Muscle of back (tissue), 11 donors: Measurements from ENCODE around the gene GIMD1. TPM values are rescaled to one million over a fixed set of nuclear protein-coding genes. Genes with fewer than 3 reads are reported as not detected.

Source experiments
- DNase-seq, 3 donors: peaks; one replicate each; pipeline versions ENCODE4 v3.0.0 to v3.0.0-alpha.2; 2013
- polyA plus RNA-seq, 10 donors: library from polyadenylated mRNA; unstranded; fragments of 120-200 nt; gene quantifications; one replicate each; pipeline ENCODE4 v1.2.1, GENCODE V29; 2013; ENCODE audit not compliant: insufficient read length in 10 of 10

Gene GIMD1
- polyA plus RNA-seq, 10 donors, result 0.10 to 0.12 TPM; not detected in 8

DNA sequence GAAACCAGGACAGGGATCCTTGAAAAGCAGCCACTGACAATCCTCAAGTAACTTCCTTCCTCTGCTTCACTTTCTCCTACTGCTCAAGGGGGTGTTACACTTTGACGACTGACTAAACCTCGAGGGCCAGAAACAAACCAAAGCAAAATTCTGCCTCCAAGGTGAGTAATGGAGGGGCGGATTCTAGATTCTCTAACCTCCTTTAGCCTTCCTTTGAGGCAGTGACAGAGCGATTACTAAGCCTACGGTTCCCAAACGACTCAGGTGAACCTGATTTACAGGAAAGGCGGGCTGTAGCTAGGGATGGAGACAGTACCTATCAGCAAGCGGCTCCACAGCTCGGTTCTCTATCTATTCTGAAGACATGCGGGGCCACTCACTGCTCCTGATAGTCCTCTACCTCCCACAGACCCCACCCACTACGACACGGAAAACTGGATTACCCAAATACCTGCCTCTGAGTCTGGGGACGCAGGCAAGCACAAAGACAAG, 53.1 kb downstream of the GIMD1 start:
- no peak for DNase-seq

DNA sequence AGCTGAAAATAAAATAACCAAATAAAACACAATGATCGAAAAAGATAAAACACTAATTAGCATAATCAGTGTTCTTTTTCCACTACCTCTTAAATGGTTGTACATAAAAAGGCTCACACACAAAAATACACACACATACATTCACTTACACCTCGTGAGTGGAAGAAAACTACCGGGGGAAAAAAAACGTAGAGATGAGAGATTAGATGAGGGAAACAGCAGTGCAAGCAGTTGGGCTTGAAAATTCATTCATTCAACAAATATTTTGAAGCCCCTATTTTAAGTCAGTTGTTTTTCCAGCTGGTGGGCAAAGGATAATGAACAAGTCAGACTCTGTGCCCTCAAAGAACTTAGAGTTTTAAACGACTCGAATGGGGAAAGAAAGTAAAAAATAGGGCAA, 53.6 kb downstream of the GIMD1 start:
- no peak for DNase-seq

DNA sequence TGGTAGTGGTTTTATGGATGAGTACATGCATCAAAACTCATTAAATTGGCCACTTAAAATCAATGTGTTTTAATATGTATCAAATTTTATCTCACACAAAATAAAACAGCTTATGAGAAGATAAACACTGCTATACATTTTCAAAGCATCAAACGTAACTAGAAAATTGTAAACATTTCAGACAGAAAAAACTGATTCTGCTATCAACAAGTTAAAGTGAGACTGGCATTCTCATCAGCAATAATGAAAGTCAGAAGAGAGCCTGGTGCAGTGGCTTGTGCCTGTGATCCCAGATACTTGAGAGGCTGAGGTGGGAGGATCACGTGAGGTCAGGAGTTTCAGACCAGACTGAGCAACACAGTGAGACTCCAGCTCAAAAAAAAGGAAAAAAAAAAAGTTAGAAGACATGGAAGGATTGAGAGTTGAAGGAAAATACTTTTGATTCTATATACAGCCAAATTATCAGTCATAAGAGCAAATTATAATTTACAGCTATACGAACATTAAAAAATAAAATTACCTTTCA, 55.5 kb downstream of the GIMD1 start:
- DNase-seq, result no peak

DNA sequence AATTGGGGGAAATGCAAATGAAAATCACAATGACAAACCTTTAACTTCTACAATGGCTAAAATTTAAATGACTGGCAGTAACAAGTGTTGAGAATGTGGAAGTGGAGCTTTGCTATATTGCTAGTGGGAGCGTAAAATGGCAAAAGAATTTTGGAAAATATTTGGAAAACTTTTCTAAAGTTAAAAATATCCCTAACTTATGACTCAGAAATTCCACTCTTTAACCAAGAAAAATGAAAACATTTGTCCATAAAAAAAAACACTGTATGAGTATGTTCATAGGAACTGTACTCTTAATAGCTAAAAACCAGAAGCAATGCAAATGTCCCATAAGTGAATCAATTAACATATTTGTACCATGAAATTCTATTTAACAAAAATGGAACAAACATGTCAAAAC, 56.2 kb downstream of the GIMD1 start:
- peak in 2 of 3 donors; percentile 13 to 47 for DNase-seq

Other genes with a start within 250 kb of the GIMD1 start
- 10 to 100 TPM; 20.5 to 35.6 (median 25.0) TPM for gene TBCK, start 52.6 kb downstream of the GIMD1 start, polyA plus RNA-seq
- 10 to 100 TPM; 39.0 to 56.1 (median 45.2) TPM for gene AIMP1, start 52.2 kb downstream of the GIMD1 start, polyA plus RNA-seq